H1 (cell line): ENCODE results near the gene PHLPP1. TPM values are rescaled to one million over a fixed set of nuclear protein-coding genes. Genes with fewer than 3 reads are reported as not detected.

Experiments
- CEBPB ChIP-seq: IDR thresholded peaks from 2 replicates; pipeline ENCODE4 v1.6.1; 2012; ENCODE audit warnings: low read depth, low read length
- KDM1A ChIP-seq: fragments of 200-600, 300-600 bp; sonication (generic); IDR thresholded peaks from 2 replicates; pipeline ENCODE4 v1.7.1; 2016; ENCODE audit warnings: mild to moderate bottlenecking, low read length, borderline replicate concordance
- SRF ChIP-seq: IDR thresholded peaks from 2 replicates; pipeline ENCODE4 v1.6.1; 2011; ENCODE audit warnings: mild to moderate bottlenecking, low read depth, low read length, moderate library complexity
- polyA plus RNA-seq, 7 experiments: library from polyadenylated mRNA; depleted of rRNA in 3 of 7; stranded (reverse) in 5 of 7; unstranded in 2 of 7; fragments of >200 nt in 5 of 7; fragments of 200-250 nt in 2 of 7; gene quantifications; 1 replicate in 5 of 7; 2 replicates in 1 of 7; 4 replicates in 1 of 7; pipeline versions ENCODE4 v1.2.1 to v1.2.3, GENCODE V29; 2011 to 2013; ENCODE audit warnings: missing spikeins in 2 of 7, mixed read lengths in 2 of 7
- total RNA-seq: library from RNA; stranded (reverse); fragmentation: NEBNext Ultra II Directional; extraction: Animal tissue kit (Norgen Biotek cat#: 25700); gene quantifications from 2 replicates; pipeline ENCODE4 v1.2.1, GENCODE V29; 2021
- TF ChIP-seq, protein P1 (sequence below): IDR thresholded peaks from 2 replicates; pipeline ENCODE4 v1.6.1; 2011; ENCODE audit warnings: low read length, improper control_type of control experiment

The PHLPP1 gene
- total and polyA plus RNA-seq, 2 of the 8 experiments (the other 6 are each of a cell fraction or from before 2014, with no cell fraction given): 28.0 to 66.3 TPM

DNA sequence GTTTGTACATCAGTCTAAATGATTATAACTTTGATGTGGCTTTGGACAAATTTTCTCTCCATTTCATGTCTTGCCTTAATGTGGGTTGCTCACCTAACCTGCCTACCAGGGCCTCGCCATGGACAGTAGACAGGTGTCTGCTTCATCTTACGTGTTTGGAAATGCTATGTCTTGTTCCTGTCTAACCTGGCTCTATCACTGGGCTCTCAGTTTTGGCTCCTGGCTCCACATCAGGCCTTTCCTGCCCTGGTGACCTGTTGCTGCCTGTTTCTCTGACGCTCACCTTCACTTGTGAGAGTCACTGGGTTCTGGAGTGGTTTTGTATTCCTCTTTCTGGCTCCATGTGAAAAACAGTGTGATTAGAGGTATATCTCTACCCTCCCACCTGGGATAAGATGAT, 65.9 kb downstream of the PHLPP1 start (continued):
- TF ChIP-seq CEBPB (no peak), SRF (no peak), KDM1A (no peak)
- TF ChIP-seq, protein P1, sequence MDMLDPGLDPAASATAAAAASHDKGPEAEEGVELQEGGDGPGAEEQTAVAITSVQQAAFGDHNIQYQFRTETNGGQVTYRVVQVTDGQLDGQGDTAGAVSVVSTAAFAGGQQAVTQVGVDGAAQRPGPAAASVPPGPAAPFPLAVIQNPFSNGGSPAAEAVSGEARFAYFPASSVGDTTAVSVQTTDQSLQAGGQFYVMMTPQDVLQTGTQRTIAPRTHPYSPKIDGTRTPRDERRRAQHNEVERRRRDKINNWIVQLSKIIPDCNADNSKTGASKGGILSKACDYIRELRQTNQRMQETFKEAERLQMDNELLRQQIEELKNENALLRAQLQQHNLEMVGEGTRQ: no peak
